HepG2 (cell line): ENCODE results near the gene VTI1B. TPM values are rescaled to one million over a fixed set of nuclear protein-coding genes. Genes with fewer than 3 reads are reported as not detected.
A peak's percentile ranks its signal among the peaks of the same experiment; 100 is the strongest.

ENCODE experiments used
- ATRX ChIP-seq: sonication (generic); formaldehyde crosslinking; IDR thresholded peaks from 2 replicates; pipeline ENCODE4 v1.4.0; 2020; ENCODE audit warnings: missing genetic modification reagents, borderline replicate concordance
- CBX2 ChIP-seq, 2 experiments: fragments of 200-600 bp in 1 of 2; sonication (generic); formaldehyde crosslinking in 1 of 2; IDR thresholded peaks; 2 replicates each; pipeline versions ENCODE4 v1.7.0 to v1.8.1; 2018 to 2022; ENCODE audit warnings: low read depth in 2 of 2, low read length in 1 of 2, mild to moderate bottlenecking in 1 of 2, missing genetic modification reagents in 1 of 2
- E2F5 ChIP-seq: sonication (generic); formaldehyde crosslinking; conservative IDR thresholded peaks from 2 replicates; pipeline ENCODE4 v1.4.0; 2020; ENCODE audit warnings: missing genetic modification reagents
- FOXP1 ChIP-seq, 2 experiments: fragments of 450-650 bp in 1 of 2; IDR thresholded peaks; 2 replicates each; pipeline ENCODE4 v1.6.1; 2017 to 2018; ENCODE audit warnings: antibody characterized with exemption in 1 of 2
- KDM6A ChIP-seq: IDR thresholded peaks from 2 replicates; pipeline ENCODE4 v1.6.1; 2016; ENCODE audit warnings: low read depth
- MED1 ChIP-seq: sonication (generic); formaldehyde crosslinking; IDR thresholded peaks from 2 replicates; pipeline ENCODE4 v1.4.0; 2020; ENCODE audit warnings: missing genetic modification reagents
- MLLT10 ChIP-seq: sonication (generic); formaldehyde crosslinking; IDR thresholded peaks from 2 replicates; pipeline ENCODE4 v1.4.0; 2020; ENCODE audit warnings: missing genetic modification reagents
- MXI1 ChIP-seq: IDR thresholded peaks from 3 replicates; pipeline ENCODE4 v1.6.1; 2012; ENCODE audit warnings: low read depth, low read length, inconsistent platforms, borderline replicate concordance
- NR2F1 ChIP-seq, 2 experiments: fragments of 450-650 bp in 1 of 2; formaldehyde crosslinking in 1 of 2; IDR thresholded peaks; 2 replicates each; pipeline versions ENCODE4 v1.5.0 to v1.6.1; 2016 to 2020; ENCODE audit warnings: mild to moderate bottlenecking in 1 of 2, missing compliant biosample characterization in 1 of 2, missing genetic modification reagents in 1 of 2, moderate library complexity in 1 of 2
- UBTF ChIP-seq: sonication (generic); formaldehyde crosslinking; IDR thresholded peaks from 2 replicates; pipeline ENCODE4 v1.4.0; 2020; ENCODE audit warnings: mild to moderate bottlenecking, missing genetic modification reagents
- ZNF33B ChIP-seq: sonication (generic); formaldehyde crosslinking; IDR thresholded peaks from 2 replicates; pipeline ENCODE4 v1.5.1; 2020; ENCODE audit warnings: mild to moderate bottlenecking, missing genetic modification reagents
- ZNF382 ChIP-seq: sonication (generic); formaldehyde crosslinking; IDR thresholded peaks from 2 replicates; pipeline ENCODE4 v1.5.0; 2020; ENCODE audit warnings: missing genetic modification reagents, mild to moderate bottlenecking, borderline replicate concordance
- ZNF44 ChIP-seq: sonication (generic); formaldehyde crosslinking; IDR thresholded peaks from 2 replicates; pipeline ENCODE4 v1.5.1; 2020; ENCODE audit warnings: mild to moderate bottlenecking, missing genetic modification reagents
- ZSCAN22 ChIP-seq: sonication (generic); formaldehyde crosslinking; IDR thresholded peaks from 2 replicates; pipeline ENCODE4 v1.4.0; 2020; ENCODE audit warnings: mild to moderate bottlenecking, missing genetic modification reagents
- polyA plus RNA-seq, 8 experiments: library from polyadenylated mRNA; depleted of rRNA in 3 of 8; stranded (reverse) in 7 of 8; unstranded in 1 of 8; fragments of >200 nt; fragmentation: Illumina TruSeq in 4 of 8; extraction: Trizol in 4 of 8; gene quantifications; 2 replicates each; pipeline versions ENCODE4 v1.2.1 to v1.2.3, GENCODE V29; 2011 to 2016; ENCODE audit warnings: low read depth in 4 of 8, missing spikeins in 1 of 8, mixed read lengths in 1 of 8; ENCODE audit not compliant: insufficient read depth in 1 of 8
- total RNA-seq, 5 experiments: library from RNA; depleted of rRNA; stranded (reverse); fragments of >200 nt; fragmentation: Illumina TruSeq; extraction: Trizol; gene quantifications; 2 replicates each; pipeline ENCODE4 v1.2.3, GENCODE V29; 2016; ENCODE audit warnings: low read depth in 1 of 5
- TF ChIP-seq, protein P1 (sequence below): sonication (generic); formaldehyde crosslinking; IDR thresholded peaks from 2 replicates; pipeline ENCODE4 v1.4.0; 2020; ENCODE audit warnings: low read depth, mild to moderate bottlenecking, missing genetic modification reagents
- TF ChIP-seq, protein P2 (sequence below): conservative IDR thresholded peaks from 2 replicates; pipeline ENCODE4 v1.6.1; 2018; ENCODE audit warnings: missing genetic modification reagents
- TF ChIP-seq, protein P3 (sequence below): sonication (generic); formaldehyde crosslinking; IDR thresholded peaks from 2 replicates; pipeline ENCODE4 v1.8.1; 2023; ENCODE audit warnings: missing genetic modification reagents, mild to moderate bottlenecking, borderline replicate concordance
- TF ChIP-seq, protein P4 (sequence below): sonication (generic); formaldehyde crosslinking; IDR thresholded peaks from 2 replicates; pipeline ENCODE4 v1.8.0; 2022; ENCODE audit warnings: low read depth, missing genetic modification reagents
- TF ChIP-seq, protein P5 (sequence below): sonication (generic); formaldehyde crosslinking; IDR thresholded peaks from 2 replicates; pipeline ENCODE4 v1.5.1; 2020; ENCODE audit warnings: missing genetic modification reagents, mild to moderate bottlenecking, borderline replicate concordance

Gene VTI1B
- total and polyA plus RNA-seq, 2 of the 13 experiments (the other 11 are each of a cell fraction or from before 2014, with no cell fraction given), result 39.0 to 103 TPM

- peak; percentile 61; the same call in 1 of the 3 replicates for TF ChIP-seq MXI1
- TF ChIP-seq, protein P1, sequence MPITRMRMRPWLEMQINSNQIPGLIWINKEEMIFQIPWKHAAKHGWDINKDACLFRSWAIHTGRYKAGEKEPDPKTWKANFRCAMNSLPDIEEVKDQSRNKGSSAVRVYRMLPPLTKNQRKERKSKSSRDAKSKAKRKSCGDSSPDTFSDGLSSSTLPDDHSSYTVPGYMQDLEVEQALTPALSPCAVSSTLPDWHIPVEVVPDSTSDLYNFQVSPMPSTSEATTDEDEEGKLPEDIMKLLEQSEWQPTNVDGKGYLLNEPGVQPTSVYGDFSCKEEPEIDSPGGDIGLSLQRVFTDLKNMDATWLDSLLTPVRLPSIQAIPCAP, result no peak
- TF ChIP-seq NR2F1 (CRISPR knock-in tag; IDR thresholded peaks at IDR 0.05), result no peak
- TF ChIP-seq, protein P2, sequence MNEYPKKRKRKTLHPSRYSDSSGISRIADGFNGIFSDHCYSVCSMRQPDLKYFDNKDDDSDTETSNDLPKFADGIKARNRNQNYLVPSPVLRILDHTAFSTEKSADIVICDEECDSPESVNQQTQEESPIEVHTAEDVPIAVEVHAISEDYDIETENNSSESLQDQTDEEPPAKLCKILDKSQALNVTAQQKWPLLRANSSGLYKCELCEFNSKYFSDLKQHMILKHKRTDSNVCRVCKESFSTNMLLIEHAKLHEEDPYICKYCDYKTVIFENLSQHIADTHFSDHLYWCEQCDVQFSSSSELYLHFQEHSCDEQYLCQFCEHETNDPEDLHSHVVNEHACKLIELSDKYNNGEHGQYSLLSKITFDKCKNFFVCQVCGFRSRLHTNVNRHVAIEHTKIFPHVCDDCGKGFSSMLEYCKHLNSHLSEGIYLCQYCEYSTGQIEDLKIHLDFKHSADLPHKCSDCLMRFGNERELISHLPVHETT (CRISPR knock-in tag), result no peak
- TF ChIP-seq CBX2 (IDR thresholded peaks at IDR 0.05; ENCODE audit: low read depth, low read length), result no peak
- TF ChIP-seq CBX2 (CRISPR knock-in tag; IDR thresholded peaks at IDR 0.05; ENCODE audit: low read depth), result no peak
- TF ChIP-seq MED1 (CRISPR knock-in tag), result no peak
- no peak for TF ChIP-seq ZNF44 (CRISPR knock-in tag)
- no peak; the same call in 1 of the 2 replicates for TF ChIP-seq UBTF (CRISPR knock-in tag)
- TF ChIP-seq ZNF33B (CRISPR knock-in tag), result no peak
- no peak for TF ChIP-seq ZNF382 (CRISPR knock-in tag)
- TF ChIP-seq, protein P3, sequence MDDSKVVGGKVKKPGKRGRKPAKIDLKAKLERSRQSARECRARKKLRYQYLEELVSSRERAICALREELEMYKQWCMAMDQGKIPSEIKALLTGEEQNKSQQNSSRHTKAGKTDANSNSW (CRISPR knock-in tag), result peak; percentile 52; the same call in 1 of the 2 replicates
- 0 out of 2 replicates have a peak, but pooled peaks have one; percentile 9 for TF ChIP-seq KDM6A (CRISPR knock-in tag)
- no peak for TF ChIP-seq MLLT10 (CRISPR knock-in tag)
- TF ChIP-seq, protein P4, sequence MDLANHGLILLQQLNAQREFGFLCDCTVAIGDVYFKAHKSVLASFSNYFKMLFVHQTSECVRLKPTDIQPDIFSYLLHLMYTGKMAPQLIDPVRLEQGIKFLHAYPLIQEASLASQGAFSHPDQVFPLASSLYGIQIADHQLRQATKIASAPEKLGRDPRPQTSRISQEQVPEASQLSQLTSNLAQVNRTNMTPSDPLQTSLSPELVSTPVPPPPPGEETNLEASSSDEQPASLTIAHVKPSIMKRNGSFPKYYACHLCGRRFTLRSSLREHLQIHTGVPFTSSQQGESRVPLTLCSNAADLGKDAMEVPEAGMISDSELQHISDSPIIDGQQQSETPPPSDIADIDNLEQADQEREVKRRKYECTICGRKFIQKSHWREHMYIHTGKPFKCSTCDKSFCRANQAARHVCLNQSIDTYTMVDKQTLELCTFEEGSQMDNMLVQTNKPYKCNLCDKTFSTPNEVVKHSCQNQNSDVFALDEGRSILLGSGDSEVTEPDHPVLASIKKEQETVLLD (CRISPR knock-in tag), result no peak
- TF ChIP-seq, protein P5, sequence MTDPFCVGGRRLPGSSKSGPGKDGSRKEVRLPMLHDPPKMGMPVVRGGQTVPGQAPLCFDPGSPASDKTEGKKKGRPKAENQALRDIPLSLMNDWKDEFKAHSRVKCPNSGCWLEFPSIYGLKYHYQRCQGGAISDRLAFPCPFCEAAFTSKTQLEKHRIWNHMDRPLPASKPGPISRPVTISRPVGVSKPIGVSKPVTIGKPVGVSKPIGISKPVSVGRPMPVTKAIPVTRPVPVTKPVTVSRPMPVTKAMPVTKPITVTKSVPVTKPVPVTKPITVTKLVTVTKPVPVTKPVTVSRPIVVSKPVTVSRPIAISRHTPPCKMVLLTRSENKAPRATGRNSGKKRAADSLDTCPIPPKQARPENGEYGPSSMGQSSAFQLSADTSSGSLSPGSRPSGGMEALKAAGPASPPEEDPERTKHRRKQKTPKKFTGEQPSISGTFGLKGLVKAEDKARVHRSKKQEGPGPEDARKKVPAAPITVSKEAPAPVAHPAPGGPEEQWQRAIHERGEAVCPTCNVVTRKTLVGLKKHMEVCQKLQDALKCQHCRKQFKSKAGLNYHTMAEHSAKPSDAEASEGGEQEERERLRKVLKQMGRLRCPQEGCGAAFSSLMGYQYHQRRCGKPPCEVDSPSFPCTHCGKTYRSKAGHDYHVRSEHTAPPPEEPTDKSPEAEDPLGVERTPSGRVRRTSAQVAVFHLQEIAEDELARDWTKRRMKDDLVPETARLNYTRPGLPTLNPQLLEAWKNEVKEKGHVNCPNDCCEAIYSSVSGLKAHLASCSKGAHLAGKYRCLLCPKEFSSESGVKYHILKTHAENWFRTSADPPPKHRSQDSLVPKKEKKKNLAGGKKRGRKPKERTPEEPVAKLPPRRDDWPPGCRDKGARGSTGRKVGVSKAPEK (CRISPR knock-in tag), result no peak
- no peak for TF ChIP-seq FOXP1 (IDR thresholded peaks at IDR 0.05)
- TF ChIP-seq FOXP1 (CRISPR knock-in tag; IDR thresholded peaks at IDR 0.05), result no peak
- TF ChIP-seq E2F5 (CRISPR knock-in tag), result no peak
- TF ChIP-seq ZSCAN22 (CRISPR knock-in tag), result no peak
- TF ChIP-seq ATRX (CRISPR knock-in tag), result no peak
These were observed 21.0 kb upstream of the VTI1B start, which contains the start of gene RDH11 (continued) for GRCh38 chr14:67695394-67695949.
